ENCODE measurements around the gene MC1R. TPM values are rescaled to one million over a fixed set of nuclear protein-coding genes. Genes with fewer than 3 reads are reported as not detected.
"Not testable (repeated sequence)": the region's sequence is repeated elsewhere in the genome, so short reads cannot be mapped to it uniquely, and the experiment has no call there.

MC1R gene
- total RNA-seq, 1 donor: 15.9 TPM

DNA sequence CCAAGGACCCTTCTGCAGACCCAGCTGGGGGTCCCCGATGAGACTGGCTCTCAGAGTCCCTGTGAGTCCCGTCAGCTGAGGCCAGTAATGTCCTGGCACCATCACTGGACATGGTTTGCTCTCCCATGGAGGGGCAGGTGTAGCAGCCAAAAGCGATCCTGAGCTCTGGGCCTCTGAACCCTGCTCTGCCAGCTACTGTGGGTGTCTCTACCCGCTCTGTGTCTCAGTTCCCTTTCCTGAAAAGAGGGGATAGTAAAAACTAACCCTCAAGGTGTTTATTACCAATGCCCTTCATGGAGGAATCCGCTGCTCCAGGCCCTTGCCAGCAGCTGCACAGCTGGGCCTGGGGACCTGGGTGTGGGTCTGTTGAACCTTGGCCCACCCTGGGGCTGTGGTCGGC lies 13.3 kb downstream of the MC1R start:
- DNase-seq (ENCODE audit: low read depth in 2 of 3, low spot score in 2 of 3): no peak

DNA sequence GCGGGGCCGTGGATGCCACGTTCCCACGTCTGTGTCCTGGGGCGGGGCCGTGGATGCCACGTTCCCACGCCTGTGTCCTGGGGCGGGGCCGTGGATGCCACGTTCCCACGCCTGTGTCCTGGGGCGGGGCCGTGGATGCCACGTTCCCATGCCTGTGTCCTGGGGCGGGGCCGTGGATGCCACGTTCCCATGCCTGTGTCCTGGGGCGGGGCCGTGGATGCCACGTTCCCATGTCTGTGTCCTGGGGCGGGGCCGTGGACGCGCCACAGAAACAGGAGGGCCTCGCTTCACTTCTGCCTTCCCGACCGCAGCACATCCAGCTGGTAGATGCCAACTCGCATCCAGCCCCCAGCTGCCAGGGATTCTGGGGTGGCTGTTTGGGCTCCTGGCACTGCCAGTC lies 15.4 kb downstream of the MC1R start:
- not testable (repeated sequence) for DNase-seq (ENCODE audit: low read depth in 2 of 3, low spot score in 2 of 3)

DNA sequence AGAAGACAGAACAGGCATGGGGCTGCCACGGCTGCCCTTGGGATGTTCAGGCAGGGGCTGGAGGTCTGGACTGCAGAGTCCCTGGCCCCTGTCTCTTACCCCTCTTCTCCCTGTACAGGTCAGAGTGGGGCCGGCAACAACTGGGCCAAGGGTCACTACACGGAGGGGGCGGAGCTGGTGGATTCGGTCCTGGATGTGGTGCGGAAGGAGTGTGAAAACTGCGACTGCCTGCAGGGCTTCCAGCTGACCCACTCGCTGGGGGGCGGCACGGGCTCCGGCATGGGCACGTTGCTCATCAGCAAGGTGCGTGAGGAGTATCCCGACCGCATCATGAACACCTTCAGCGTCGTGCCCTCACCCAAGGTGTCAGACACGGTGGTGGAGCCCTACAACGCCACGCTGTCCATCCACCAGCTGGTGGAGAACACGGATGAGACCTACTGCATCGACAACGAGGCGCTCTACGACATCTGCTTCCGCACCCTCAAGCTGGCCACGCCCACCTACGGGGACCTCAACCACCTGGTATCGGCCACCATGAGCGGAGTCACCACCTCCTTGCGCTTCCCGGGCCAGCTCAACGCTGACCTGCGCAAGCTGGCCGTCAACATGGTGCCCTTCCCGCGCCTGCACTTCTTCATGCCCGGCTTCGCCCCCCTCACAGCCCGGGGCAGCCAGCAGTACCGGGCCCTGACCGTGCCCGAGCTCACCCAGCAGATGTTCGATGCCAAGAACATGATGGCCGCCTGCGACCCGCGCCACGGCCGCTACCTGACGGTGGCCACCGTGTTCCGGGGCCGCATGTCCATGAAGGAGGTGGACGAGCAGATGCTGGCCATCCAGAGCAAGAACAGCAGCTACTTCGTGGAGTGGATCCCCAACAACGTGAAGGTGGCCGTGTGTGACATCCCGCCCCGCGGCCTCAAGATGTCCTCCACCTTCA lies 16.2 kb downstream of the MC1R start:
- DNase-seq (ENCODE audit: low read depth in 2 of 3, low spot score in 2 of 3): no peak

DNA sequence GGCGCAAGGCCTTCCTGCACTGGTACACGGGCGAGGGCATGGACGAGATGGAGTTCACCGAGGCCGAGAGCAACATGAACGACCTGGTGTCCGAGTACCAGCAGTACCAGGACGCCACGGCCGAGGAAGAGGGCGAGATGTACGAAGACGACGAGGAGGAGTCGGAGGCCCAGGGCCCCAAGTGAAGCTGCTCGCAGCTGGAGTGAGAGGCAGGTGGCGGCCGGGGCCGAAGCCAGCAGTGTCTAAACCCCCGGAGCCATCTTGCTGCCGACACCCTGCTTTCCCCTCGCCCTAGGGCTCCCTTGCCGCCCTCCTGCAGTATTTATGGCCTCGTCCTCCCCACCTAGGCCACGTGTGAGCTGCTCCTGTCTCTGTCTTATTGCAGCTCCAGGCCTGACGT lies 17.0 kb downstream of the MC1R start:
- not testable (repeated sequence) for DNase-seq (ENCODE audit: low read depth in 2 of 3, low spot score in 2 of 3)

DNA sequence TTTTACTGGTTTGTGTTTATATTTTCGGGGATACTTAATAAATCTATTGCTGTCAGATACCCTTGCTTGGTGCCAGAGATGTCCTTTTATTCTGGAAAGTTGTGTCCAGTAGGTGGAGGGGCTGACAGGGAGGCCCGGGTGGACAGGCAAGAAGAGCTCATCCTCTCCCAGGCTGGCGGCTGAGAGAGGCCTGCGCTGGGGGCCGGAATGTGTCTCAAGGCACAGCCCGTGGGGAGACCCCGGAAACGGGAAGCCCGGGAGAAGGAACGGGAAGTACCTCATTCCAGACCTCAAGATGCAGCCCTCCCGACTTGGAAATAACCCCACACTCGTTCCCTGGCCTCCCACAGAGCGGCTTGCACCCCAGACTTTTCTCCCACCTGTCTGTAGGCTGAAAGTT lies 17.4 kb downstream of the MC1R start:
- no peak for DNase-seq (ENCODE audit: low read depth in 2 of 3, low spot score in 2 of 3)

DNA sequence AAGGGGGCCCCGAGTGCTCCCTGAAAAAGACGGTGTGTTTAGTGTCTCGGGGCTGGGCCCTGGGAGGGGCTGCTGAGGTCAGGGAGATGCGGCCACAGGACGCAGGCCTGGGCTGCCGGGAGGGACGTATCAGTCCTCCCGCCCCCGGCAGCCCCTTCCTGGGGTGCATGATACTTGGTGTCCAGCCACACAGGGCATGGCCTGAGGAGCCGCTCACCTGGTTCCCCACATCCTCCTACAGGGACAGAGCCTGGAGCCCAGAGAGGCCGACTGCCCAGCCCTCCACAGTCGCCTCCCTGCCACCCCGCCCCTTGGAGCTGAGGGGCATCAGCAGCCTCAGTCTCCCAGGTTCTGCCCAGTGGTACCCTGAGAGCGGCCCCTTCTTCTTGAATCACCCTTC lies 17.8 kb downstream of the MC1R start:
- DNase-seq (ENCODE audit: low read depth in 2 of 3, low spot score in 2 of 3): no peak

DNA sequence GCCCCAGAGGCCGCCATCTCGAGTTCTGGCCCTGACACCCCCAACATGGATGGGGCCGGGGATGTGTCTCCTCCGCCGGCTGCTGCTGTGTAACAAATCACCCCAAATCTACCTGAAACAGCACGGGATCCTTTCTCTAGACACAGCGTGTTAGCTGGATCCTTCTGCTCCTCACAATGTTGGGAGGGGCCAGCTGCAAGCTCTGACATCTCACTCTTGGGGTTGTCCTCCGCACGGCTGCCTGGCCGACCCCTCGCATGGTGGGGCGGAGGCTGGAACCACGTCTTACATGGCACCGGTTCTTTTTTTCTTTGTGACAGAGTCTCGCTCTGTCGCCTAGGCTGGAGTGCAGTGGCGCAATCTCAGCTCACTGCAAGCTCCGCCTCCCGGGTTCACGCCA lies 18.3 kb downstream of the MC1R start:
- DNase-seq (ENCODE audit: low read depth in 2 of 3, low spot score in 2 of 3): no peak

DNA sequence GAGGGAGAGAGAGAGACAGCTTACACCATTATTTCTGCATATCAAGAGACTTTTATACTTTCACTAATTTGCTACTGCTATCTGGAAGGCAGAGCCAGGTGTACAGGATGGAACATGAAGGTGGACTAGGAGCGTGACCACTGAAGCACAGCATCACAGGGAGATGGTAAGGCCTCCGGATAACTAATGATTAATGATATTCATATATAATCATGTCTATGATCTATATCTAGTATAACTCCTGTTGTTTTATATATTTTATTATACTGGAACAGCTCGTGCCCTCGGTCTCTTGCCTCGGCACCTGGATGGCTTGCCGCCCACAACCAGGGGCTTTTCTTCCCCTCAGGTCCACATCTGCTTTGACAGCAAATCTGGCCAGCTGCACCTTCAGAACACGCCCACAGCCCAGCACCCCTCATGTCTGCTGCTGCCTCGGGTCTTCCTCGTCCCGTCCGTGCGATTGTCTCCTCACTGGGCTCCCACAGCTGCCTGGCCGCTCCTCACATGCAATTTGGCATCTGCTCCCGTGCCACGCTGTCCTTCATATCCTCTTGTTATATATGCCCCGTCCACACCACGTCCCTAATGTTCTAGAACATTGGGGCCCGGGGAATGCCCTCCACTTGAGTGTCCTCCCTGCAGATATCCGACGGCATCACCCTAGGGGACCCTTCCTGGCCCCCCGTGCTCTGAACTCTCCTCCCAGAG lies 19.7 kb downstream of the MC1R start:
- DNase-seq (ENCODE audit: low read depth in 2 of 3, low spot score in 2 of 3): no peak

DNA sequence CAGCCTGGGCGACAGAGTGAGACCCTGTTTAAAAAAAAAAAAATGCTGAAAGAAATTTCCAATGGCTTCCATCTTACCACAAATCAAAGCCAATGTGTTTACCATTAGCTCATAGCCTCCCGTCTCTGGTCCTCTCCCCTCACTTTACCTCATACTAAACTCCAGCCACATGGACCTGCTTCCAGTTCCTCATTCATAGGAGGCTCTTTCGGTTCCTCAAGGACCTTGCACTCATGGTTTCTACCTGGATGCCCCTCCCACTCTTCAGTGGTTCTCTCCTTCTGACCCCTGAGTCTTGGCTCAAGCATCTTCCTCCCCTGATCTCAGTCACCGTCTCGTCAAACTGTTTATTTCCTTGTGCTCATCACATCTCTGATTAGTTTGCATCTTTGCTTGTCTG lies 26.1 kb downstream of the MC1R start:
- no peak for DNase-seq (ENCODE audit: low read depth in 2 of 3, low spot score in 2 of 3)

DNA sequence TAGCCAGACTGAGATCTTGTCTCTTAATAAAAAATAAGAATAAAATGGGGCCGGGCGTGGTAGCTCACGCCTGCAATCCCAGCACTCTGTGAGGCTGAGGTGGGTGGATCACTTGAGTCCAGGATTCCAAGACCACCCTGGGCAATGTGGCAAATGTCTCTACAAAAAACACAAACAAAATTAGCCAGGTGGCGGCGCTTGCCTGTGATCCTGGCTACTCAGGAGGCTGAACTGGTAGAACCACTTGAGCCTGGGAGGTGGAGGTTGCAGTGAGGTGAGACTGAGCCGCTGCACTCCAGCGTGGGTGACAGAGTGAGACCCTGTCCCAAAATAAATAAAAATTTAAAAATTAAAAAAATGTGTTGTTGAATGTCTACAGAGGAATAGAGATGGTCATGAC lies 27.0 kb downstream of the MC1R start:
- DNase-seq (ENCODE audit: low read depth in 2 of 3, low spot score in 2 of 3): no peak

DNA sequence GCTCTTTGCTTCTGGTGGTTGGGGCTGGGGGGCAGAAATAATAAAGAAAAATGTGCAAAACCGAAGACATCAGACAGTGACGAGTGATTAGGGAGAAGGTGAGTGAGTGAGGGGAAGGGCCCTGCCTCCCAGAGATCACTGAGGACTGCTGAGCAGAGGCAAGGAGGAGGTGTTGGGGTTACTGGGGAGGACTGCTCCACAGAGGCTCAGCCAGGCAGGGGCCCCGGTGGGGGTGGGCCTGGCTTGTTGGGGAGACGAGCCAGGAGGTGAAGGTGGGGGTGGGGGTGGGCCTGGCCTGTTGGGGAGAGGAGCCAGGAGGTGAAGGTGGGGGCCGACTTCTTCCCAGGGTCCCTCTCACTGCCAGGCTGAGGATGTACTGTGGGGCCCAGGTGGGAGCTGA lies 27.9 kb downstream of the MC1R start:
- no peak for DNase-seq (ENCODE audit: low read depth in 2 of 3, low spot score in 2 of 3)

DNA sequence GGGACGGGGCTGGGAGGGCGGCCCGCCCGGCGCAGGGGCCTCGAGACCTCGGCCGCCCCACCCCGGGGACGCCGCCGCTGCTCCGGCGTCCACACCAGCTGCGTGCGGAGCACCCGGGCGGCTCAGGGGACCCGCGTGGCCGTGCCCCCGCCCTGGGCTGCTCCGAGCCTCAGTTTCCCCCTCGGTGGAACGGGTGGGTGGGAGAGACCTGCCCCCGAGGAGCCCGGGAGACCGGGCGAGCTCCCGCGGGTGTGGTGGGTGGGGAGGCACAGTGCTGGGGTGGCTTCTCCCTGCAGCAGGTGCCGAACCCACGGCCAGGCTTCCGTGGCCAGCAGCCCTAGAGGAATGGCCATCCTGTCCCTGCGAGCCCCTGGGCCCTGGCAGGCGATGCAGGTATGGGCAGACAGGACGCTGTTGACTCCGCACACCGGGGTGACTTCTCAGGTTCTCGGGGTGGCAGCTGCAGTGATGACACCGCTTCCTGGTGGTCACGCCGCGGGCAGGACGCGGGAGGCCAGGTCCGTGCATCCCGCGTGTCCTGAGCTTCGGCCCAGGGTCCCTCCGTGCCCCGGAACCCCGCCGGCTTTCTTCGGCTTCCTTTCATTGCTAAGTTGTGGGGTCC lies 30.6 kb downstream of the MC1R start:
- no peak for DNase-seq (ENCODE audit: low read depth in 2 of 3, low spot score in 2 of 3)

DNA sequence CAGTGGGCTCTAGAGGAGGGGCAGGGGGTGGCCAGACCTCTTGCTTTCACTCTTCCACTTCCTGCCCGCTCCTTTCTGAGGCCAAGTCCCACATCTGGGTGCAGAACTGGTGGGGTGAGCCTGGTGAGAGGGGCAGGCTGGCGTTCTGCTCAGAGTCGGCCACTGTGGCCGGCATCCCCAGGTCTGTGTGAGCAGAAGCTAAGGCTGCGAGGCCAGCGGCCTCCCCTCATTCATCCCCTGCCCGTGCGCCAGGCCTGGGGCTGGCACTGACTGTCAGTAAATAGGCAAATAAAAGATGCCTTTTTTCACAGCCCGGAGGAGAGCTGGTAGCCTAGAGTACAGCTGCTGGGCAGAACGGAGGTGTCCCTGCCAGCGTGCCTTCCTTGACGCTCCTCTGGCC lies 31.1 kb downstream of the MC1R start:
- DNase-seq (ENCODE audit: low read depth in 2 of 3, low spot score in 2 of 3): no peak

DNA sequence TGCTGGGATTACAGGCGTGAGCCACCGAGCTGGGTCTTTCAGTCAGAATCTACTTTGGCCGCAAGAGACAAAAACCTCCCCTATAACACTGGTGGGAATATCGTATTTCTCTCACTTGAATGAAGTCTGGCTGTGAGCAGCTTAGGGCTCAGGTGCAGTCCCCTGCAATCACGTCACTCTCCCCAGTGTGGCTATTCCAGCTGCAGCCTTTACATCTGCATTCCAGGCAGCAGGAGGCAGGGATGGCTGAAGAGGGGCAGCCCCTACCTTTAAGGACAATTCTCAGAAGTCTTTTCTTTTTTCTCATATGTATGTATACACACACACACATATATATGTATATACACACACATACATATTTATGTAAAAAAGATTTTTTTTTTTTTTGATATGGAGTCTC lies 32.8 kb downstream of the MC1R start:
- no peak for DNase-seq (ENCODE audit: low read depth in 2 of 3, low spot score in 2 of 3)

DNA sequence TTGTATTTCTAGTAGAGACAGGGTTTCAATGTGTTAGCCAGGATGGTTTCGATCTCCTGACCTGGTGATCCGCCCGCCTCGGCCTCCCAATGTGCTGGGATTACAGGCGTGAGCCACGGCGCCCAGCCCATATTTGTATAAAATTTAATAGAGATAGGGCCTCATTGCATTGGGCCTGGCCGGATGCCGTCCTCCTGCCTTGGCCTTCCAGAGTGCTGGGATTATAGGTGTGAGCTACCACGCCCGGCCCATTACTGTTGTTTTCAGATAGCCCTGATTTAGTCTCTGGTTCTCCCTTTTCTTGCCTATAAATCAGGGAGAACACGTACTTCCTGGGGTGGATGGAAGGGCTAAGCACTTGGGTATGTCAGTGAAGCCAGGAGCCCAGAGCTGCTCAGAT lies 33.4 kb downstream of the MC1R start:
- DNase-seq (ENCODE audit: low read depth in 2 of 3, low spot score in 2 of 3): no peak

DNA sequence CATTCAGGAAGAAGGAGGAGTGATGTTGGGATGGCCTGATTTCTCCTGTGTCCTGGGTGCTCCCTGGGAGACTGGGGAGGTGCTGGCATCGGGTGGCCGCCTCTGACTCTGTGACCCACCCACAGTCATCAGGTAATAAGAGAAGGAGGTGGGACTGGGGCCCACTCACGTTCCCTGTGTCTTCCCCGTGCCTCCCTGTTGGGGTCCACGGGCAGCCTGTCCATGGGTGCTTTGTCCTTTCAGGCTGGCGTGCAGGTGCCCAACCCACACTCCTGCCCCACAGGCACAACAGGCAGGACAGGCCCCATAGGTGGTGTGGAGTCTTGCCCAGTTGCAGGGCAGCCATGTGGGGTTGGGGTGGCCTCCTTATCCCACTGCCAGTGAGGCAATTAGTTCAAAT lies 33.9 kb downstream of the MC1R start:
- DNase-seq (ENCODE audit: low read depth in 2 of 3, low spot score in 2 of 3): no peak

DNA sequence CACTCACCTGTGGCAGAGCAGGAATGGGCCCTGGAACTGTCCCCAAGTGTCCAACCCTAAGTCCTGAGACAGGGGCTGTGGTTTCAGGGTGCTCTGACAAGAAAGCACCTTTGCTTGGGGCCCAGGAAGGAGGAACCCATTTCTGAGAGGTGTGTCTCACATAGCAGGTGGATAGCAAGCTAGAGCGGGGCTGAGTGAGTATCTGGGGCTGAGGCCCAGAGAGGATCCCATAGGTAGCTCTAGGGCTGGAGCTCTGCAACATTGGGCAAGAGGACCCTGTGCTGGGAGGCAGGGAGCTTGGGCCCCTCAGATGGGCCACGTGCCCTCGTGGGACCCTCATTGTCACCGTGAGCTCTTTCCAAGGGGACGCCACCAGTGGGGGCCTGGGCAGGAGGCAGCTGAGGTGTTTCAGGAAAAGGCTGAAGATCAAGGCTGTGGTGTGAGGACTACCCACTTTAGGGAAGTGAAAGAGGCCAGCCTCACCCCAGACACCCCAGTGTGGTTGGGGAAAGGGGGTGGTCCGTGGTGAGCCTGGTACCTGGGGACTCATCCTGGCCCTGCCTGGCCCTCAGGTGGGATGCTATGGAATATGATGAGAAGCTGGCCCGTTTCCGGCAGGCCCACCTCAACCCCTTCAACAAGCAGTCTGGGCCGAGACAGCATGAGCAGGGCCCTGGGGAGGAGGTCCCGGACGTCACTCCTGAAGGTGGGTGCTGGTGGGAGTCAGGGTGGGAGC lies 35.2 kb downstream of the MC1R start:
- DNase-seq (ENCODE audit: low read depth in 2 of 3, low spot score in 2 of 3): no peak

DNA sequence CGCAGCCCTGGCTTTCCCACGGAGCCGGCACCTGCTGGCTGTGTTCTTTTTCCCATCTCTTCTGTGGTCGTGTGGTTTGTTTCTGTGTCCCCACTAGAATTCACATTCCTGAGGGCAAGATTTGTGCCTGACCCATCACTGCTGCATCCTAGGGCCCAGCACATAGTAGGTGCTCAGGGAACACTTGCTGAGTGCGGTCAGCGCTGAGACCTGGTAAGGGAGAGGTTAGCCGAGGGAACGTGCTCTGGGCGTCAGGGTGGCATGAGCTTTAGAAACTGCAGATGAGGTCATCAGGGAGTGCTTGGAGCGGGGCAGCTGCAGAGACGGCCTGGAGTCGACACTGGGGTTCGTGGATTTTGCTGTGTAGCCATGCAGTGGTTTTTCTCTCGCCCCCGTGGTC lies 35.8 kb downstream of the MC1R start:
- no peak for DNase-seq (ENCODE audit: low read depth in 2 of 3, low spot score in 2 of 3)

DNA sequence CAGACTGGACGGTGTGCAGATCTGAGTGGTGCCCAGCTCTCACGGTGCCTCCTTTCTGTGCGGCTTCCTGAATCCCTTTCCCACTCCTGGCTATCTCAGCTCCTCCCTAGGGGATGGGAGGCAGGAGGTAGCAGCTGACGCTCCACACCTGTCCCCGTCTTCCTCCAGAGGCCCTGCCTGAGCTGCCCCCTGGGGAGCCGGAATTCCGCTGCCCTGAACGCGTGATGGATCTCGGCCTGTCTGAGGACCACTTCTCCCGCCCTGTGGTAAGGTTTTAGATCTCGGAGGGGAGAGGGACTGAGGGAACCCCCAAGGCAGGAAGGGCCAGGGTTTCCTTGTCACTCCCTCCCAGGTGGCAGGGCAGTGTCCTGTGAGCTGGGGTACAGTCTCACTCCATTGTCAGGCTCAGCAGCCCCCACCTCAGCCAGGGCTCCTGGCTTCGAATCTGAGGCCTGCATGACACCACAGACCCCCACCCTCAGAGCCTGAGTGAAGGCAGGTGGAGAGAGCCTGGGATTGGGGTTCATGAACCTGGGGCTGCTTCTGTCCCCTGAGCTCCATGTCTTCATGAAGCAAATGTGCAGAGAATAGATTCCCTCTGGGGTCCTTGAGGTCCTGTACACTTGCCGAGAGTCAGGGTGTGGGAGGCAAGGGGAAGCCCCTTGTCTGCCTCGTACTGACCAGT lies 36.5 kb downstream of the MC1R start:
- DNase-seq (ENCODE audit: low read depth in 2 of 3, low spot score in 2 of 3): no peak

DNA sequence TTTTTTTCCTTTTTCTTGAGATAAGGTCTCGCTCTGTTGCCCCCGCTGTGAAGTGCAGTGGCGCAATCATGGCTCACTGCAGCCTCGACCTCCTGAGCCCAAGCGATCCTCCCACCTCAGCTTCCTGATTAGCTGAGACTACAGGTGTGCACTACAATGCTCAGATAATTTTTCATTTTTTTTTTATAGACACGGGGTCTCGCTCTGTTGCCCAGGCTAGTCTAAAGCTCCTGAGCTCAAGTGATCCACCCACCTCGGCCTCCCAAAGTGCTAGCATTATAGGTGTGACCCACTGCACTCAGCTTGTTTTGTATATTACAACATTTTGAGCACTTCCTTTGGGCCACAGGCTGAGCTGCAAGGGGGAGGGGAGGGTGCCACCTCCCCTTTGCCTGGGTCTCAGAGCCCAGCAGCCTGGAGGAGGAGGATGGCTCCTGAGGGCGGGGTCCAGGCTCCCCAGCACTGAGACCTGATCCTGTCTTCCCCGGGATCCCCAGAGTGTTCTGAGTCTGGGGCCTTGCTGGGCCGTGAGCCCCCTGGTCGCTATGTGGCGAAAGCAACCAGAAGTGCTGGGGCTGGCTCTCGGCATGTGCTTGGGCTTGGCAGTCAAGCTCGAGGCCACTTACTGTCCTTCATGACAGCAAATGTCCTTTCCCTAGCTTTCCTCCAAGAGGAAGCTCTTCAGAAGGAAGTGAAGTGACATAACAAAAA lies 38.0 kb downstream of the MC1R start:
- DNase-seq (ENCODE audit: low read depth in 2 of 3, low spot score in 2 of 3): no peak
